ENCODE measurements around the gene RAD17.

DNA sequence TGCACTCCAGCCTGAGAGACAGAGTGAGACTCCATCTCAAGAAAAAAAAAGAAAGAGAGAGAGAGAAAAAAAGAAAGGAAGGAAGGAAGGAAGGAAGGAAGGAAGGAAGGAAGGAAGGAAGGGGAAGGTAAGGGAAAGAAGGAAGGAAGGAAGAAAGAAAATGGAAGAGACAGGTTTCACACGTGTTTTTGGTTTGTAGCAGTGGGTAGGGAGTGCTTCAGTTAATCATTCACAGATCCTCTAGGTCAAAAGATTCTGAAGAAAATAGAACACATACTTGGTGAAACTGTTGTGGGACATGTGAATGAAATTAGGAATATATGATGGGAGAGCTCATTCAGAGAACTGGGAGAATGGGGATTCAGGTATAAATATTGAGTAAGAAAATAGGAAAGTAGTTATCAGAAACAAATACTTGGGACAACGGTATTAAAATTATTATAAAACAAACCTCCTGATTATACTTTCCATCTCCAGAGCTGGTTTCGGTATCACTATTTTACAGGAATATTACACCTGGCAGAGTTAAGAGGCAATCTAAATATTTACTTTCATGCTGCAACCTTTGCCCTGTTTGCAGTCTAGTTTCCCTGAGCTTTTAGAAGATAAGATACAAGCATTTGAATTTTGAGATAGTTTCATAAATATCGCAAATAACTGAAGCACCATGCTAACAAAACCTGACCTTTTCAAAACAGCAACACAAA is 82.5 kb downstream of the RAD17 start:
- TF ChIP-seq, protein P1, sequence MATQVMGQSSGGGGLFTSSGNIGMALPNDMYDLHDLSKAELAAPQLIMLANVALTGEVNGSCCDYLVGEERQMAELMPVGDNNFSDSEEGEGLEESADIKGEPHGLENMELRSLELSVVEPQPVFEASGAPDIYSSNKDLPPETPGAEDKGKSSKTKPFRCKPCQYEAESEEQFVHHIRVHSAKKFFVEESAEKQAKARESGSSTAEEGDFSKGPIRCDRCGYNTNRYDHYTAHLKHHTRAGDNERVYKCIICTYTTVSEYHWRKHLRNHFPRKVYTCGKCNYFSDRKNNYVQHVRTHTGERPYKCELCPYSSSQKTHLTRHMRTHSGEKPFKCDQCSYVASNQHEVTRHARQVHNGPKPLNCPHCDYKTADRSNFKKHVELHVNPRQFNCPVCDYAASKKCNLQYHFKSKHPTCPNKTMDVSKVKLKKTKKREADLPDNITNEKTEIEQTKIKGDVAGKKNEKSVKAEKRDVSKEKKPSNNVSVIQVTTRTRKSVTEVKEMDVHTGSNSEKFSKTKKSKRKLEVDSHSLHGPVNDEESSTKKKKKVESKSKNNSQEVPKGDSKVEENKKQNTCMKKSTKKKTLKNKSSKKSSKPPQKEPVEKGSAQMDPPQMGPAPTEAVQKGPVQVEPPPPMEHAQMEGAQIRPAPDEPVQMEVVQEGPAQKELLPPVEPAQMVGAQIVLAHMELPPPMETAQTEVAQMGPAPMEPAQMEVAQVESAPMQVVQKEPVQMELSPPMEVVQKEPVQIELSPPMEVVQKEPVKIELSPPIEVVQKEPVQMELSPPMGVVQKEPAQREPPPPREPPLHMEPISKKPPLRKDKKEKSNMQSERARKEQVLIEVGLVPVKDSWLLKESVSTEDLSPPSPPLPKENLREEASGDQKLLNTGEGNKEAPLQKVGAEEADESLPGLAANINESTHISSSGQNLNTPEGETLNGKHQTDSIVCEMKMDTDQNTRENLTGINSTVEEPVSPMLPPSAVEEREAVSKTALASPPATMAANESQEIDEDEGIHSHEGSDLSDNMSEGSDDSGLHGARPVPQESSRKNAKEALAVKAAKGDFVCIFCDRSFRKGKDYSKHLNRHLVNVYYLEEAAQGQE (IDR thresholded peaks at IDR 0.05; ENCODE audit: unreplicated experiment): no peak
- TF ChIP-seq, protein P2, sequence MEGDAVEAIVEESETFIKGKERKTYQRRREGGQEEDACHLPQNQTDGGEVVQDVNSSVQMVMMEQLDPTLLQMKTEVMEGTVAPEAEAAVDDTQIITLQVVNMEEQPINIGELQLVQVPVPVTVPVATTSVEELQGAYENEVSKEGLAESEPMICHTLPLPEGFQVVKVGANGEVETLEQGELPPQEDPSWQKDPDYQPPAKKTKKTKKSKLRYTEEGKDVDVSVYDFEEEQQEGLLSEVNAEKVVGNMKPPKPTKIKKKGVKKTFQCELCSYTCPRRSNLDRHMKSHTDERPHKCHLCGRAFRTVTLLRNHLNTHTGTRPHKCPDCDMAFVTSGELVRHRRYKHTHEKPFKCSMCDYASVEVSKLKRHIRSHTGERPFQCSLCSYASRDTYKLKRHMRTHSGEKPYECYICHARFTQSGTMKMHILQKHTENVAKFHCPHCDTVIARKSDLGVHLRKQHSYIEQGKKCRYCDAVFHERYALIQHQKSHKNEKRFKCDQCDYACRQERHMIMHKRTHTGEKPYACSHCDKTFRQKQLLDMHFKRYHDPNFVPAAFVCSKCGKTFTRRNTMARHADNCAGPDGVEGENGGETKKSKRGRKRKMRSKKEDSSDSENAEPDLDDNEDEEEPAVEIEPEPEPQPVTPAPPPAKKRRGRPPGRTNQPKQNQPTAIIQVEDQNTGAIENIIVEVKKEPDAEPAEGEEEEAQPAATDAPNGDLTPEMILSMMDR (conservative IDR thresholded peaks at IDR 0.05; ENCODE audit: low read depth in 2 of 2): no peak
- TF ChIP-seq CREB1 (CRISPR knock-in tag; IDR thresholded peaks at IDR 0.05; ENCODE audit: low read depth): no peak
- TF ChIP-seq POLR2AphosphoS5 (IDR thresholded peaks at IDR 0.05; ENCODE audit: low read depth): no peak
- TF ChIP-seq NANOG (IDR thresholded peaks at IDR 0.05; ENCODE audit: borderline replicate concordance): no peak
- TF ChIP-seq EZH2 (IDR thresholded peaks at IDR 0.05; ENCODE audit: low read depth, unreplicated experiment): no peak
- no peak for TF ChIP-seq EZH2phosphoT487 (IDR thresholded peaks at IDR 0.05; ENCODE audit: unreplicated experiment)
- TF ChIP-seq, protein P3, sequence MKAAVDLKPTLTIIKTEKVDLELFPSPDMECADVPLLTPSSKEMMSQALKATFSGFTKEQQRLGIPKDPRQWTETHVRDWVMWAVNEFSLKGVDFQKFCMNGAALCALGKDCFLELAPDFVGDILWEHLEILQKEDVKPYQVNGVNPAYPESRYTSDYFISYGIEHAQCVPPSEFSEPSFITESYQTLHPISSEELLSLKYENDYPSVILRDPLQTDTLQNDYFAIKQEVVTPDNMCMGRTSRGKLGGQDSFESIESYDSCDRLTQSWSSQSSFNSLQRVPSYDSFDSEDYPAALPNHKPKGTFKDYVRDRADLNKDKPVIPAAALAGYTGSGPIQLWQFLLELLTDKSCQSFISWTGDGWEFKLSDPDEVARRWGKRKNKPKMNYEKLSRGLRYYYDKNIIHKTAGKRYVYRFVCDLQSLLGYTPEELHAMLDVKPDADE (IDR thresholded peaks at IDR 0.05): no peak
- no peak for TF ChIP-seq ZNF114 (CRISPR knock-in tag; IDR thresholded peaks at IDR 0.05)
- no peak for TF ChIP-seq STAT1 (IDR thresholded peaks at IDR 0.05; ENCODE audit: unreplicated experiment)
- TF ChIP-seq JUNB (IDR thresholded peaks at IDR 0.05; ENCODE audit: unreplicated experiment): no peak
- no peak for TF ChIP-seq ZNF331 (CRISPR knock-in tag; IDR thresholded peaks at IDR 0.05; ENCODE audit: low read depth)
